Fibroblast of pulmonary artery (primary cell): ENCODE measurements around the gene OR51E1.

Source experiments
- DNase-seq: peaks from one replicate; pipeline ENCODE4 v3.0.0-alpha.2; 2010; ENCODE audit warnings: low read depth
- H3K4me3 ChIP-seq: replicated peaks from 2 replicates; pipeline ENCODE4 v1.5.1; 2011; ENCODE audit warnings: low read depth, mild to moderate bottlenecking, control low read depth, low read length, moderate library complexity
- TF ChIP-seq, protein P1 (sequence below): IDR thresholded peaks from 2 replicates; pipeline ENCODE4 v1.5.1; 2011; ENCODE audit warnings: mild to moderate bottlenecking, control low read depth, low read length, inconsistent platforms; ENCODE audit errors: missing control alignments

OR51E1 gene, protein sequence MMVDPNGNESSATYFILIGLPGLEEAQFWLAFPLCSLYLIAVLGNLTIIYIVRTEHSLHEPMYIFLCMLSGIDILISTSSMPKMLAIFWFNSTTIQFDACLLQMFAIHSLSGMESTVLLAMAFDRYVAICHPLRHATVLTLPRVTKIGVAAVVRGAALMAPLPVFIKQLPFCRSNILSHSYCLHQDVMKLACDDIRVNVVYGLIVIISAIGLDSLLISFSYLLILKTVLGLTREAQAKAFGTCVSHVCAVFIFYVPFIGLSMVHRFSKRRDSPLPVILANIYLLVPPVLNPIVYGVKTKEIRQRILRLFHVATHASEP

GRCh38 chr11:4643682-4644081, at the start of gene OR51E1:
Gene OR51E1, plus strand, starts transcription at chr11:4643982. Its CDS starts 8,545 bp downstream, at chr11:4652527.
- no peak within 1 kb of the TSS for H3K4me3 ChIP-seq
- TF ChIP-seq, protein P1, sequence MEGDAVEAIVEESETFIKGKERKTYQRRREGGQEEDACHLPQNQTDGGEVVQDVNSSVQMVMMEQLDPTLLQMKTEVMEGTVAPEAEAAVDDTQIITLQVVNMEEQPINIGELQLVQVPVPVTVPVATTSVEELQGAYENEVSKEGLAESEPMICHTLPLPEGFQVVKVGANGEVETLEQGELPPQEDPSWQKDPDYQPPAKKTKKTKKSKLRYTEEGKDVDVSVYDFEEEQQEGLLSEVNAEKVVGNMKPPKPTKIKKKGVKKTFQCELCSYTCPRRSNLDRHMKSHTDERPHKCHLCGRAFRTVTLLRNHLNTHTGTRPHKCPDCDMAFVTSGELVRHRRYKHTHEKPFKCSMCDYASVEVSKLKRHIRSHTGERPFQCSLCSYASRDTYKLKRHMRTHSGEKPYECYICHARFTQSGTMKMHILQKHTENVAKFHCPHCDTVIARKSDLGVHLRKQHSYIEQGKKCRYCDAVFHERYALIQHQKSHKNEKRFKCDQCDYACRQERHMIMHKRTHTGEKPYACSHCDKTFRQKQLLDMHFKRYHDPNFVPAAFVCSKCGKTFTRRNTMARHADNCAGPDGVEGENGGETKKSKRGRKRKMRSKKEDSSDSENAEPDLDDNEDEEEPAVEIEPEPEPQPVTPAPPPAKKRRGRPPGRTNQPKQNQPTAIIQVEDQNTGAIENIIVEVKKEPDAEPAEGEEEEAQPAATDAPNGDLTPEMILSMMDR, result no peak
- DNase-seq, result no peak

DNA sequence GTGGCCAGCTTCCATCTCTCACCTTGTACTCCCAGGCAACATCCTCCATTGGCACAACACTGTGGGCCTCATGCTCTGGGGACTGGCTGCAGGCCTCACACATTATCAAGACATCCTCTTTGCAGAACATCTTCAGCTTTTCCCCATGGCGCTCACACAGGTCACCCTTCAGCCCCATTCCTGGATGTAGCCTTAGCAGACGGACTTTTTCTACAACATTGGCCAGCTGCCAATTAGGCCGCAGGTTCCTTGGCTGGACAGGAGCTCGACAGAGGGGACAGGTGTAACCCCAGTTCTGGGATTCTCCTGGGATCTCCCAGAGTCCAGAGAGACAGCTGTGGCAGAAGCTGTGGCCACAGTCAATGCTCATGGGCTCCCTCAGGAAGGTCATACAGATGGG, 38.7 kb upstream of the OR51E1 start:
- no peak for DNase-seq
- H3K4me3 ChIP-seq, result no peak overlapping the region
- TF ChIP-seq, protein P1, result no peak

DNA sequence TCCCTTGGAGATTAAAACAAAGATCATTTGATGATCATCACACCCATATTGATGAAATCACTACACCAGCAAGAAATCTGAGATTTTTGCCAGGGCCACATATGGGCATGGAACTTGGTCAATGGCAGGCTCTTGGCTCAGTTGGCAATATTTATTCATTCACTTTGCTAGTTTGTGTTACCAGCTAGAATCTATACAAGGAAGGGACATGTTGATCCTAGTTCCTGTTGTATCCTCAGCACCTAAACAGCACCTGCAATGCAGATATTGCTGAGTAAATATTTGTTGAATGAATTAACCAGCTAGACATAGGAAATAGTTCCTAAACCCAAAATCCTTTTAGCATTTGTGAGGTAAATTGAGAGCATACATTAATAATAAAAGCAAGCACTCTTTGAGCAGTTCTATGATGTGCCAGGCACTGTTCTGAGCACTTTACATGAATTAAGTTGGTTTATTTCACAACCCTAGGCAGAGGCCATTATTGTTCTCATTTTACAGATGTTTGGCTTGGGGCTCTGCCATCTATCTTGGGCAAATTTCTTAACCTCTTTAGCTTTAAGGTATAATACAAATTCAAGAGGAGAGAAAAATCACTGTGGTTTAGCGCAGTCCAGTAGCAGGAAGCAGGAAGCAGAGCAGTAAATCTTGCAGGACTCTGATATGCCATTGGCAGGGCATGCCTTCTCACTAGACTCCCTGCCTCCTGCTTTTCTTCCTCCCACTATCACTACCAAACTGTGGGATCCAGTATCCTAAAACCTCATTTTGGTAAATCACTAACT, 37.4 kb upstream of the OR51E1 start:
- TF ChIP-seq, protein P1, result no peak
- H3K4me3 ChIP-seq, result peak overlapping the region; percentile 63

GRCh38 chr11:4607096-4607495, 36.7 kb upstream of the OR51E1 start:
- DNase-seq, result peak; percentile 29
- TF ChIP-seq, protein P1, result no peak
- peak overlapping the region; percentile 63 for H3K4me3 ChIP-seq

More for the DNA sequence above, 37.4 kb upstream of the OR51E1 start:
- DNase-seq, result peak; percentile 67

DNA sequence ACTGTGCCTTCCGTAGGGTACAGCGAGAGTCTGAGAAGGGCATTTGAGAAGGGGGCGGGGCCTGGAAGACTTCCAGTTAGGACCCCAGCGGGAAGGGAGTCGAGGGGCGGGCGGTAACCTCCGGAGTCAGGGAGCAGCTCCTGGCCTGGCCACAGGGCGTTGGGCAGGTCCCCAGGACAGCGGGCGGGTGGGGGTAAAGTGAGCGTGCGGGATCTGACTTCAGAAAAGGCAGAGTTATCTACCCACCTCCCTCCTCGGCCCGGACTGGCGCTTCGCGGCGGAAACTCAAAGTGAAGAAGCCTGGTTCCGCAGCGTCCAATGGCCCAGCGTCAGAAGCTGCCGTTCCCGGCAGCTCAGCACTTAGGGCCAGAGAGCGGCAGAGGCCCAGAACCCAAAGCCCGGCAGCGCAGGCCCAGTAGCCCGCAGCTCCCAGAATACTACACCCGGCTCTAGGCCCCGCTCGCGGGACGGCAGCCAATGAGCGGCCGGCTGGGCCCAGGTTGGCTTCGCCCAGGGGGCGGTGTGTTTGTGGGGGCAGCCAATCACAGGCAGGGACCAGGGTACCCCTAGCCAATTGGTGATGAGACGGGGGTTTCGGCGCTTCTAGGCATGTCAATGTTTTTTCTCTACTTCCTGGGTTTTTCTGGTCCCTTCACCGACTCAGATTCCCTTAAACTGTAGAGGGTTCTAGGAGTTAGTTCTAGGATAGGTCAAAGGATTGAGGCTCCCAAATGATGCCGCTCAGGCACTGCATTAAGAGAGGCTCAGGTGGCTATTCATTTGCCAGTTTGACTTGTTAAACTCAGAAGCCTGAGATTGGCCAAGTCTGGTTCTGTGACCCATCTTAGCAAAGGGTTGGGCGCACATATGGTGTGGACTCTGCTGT, 35.8 kb upstream of the OR51E1 start, which contains the start of gene TRIM68:
TSS of gene TRIM68 (minus strand) at position 451 of the 886 bp plus-strand sequence. CDS start 2,727 bp downstream, outside the sequence.
- TF ChIP-seq, protein P1, result no peak
- DNase-seq, result peak; percentile 96
- peak within 1 kb of the TSS; percentile 63 for H3K4me3 ChIP-seq

DNA sequence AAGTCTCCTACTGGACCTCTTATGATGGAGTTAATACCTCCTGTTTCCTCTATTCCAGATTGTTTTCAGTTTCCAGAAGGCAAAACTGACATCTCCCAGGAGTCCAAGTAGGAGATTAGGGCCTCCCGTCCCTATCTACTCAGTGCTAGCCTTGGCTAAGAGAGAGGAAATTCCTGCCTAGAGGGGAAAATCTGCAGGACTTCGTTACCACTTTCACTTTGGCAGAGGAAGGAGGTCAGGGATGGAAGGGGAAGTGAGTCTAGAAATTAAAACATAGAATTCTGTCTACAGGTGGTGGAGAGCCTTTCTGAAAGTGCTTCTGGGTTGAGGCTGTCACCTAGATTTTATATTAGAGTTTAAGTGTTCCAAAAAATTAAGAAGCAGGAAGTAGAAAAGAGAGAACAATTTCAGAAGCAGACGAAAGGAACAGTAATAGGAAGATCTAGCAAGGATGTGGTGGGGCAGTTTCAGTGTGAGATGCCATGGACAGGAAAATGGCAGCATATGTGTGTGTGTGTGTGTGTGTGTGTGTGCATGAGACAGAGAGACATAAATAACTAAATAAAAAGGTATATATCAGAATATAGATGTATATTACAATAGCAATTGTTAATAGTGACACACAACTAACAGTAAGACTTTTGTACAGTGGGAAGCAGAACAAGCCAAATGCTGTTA, 33.4 kb upstream of the OR51E1 start:
- peak; percentile 37 for DNase-seq
- TF ChIP-seq, protein P1, result no peak
- peak overlapping the region; percentile 32 for H3K4me3 ChIP-seq
